ENCODE results near the gene VPS29.
A peak's percentile ranks its signal among the peaks of the same experiment; 100 is the strongest.

The VPS29 gene

DNA sequence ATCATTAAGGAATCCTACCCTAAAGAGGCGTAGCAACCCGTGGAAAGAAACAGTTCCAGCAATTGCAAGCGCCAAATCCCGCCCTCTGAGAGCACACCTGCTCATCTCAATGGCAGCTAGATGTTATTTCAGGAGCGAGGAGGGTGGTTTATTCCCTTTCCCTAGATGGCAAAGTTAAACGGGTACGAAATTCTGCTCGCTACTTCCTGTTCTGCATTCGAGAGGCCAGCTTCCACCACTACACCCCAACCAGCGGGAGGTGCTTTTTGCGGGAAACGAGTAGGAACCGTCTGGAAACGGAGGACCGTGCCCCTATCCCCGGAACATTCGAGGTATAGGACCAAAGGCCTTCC, 536 bp downstream of the VPS29 start:
- no peak overlapping the region for H3K14ac ChIP-seq (ENCODE audit: low read length)
- peaks cover 3 to 4% of the 10 kb centered on the region in 2 donors for H3K9me3 ChIP-seq (replicated peaks in 1 of 2; ENCODE audit: control insufficient read depth in 2 of 2, insufficient read depth in 1 of 2, low read depth in 1 of 2, low read length in 2 of 2)
- H2BK12ac ChIP-seq (ENCODE audit: low read length) = no peak overlapping the region
- peaks cover 0 to 4% of the 10 kb centered on the region in 2 donors for H3K4me1 ChIP-seq (ENCODE audit: control insufficient read depth in 2 of 2, insufficient read depth in 1 of 2, low read depth in 1 of 2, low read length in 2 of 2)
- no peak overlapping the region for H4K91ac ChIP-seq (ENCODE audit: low read depth, low read length, poor library complexity)
- no peak overlapping the region for H3K23ac ChIP-seq (ENCODE audit: low read depth, low read length, poor library complexity)
- no peaks in the 10 kb centered on the region for H3K27me3 ChIP-seq (ENCODE audit: control insufficient read depth in 3 of 3, insufficient read depth in 3 of 3, low read depth in 1 of 3, low read length in 3 of 3)
- H3K36me3 ChIP-seq (replicated peaks in 1 of 2; ENCODE audit: control insufficient read depth in 2 of 2, insufficient read depth in 2 of 2, low read length in 2 of 2) = peaks cover 0 to 30% of the 10 kb centered on the region in 2 donors
- H2AK5ac ChIP-seq (ENCODE audit: low read depth, low read length) = no peak overlapping the region
- H4K8ac ChIP-seq (ENCODE audit: low read depth, low read length) = no peak overlapping the region
- H3K4ac ChIP-seq (ENCODE audit: low read length) = no peak overlapping the region
- no peak overlapping the region for H2BK120ac ChIP-seq (ENCODE audit: low read depth, low read length)
- no peak overlapping the region for H3K18ac ChIP-seq (ENCODE audit: low read length)
- H2AFZ ChIP-seq (ENCODE audit: low read length) = peak overlapping the region; percentile 86
- DNase-seq (ENCODE audit: low spot score) = peak; percentile 2
- H2BK15ac ChIP-seq (ENCODE audit: low read length) = no peak overlapping the region
- no CpG with 5 or more reads among the region's 17 CpGs for WGBS, 2 donors (ENCODE audit: extremely low coverage in 2 of 2, insufficient read length in 2 of 2, insufficient replicate concordance in 1 of 2)
- H3K4me2 ChIP-seq (ENCODE audit: insufficient read depth, low read length, poor library complexity, severe bottlenecking) = peak overlapping the region; percentile 45
- H3K9ac ChIP-seq (ENCODE audit: low read depth, low read length, poor library complexity) = peak overlapping the region; percentile 89
- H3K27ac ChIP-seq (replicated peaks; ENCODE audit: low read length) = no peak overlapping the region
- H3K4me3 ChIP-seq (ENCODE audit: low read length in 2 of 2) = peak overlapping the region; percentile 86 to 96
- no peaks in the 10 kb centered on the region for H3K79me1 ChIP-seq (ENCODE audit: low read depth, low read length)
- no peak overlapping the region for H2BK5ac ChIP-seq (ENCODE audit: low read length)

- no CpG with 5 or more reads among the region's 4 CpGs for WGBS, 2 donors (ENCODE audit: extremely low coverage in 2 of 2, insufficient read length in 2 of 2, insufficient replicate concordance in 1 of 2)
- Histone ChIP-seq H2BK15ac (ENCODE audit: low read length) (no peak overlapping the region), H4K91ac (ENCODE audit: low read depth, low read length, poor library complexity) (no peak overlapping the region), H3K4me3 (ENCODE audit: low read length in 2 of 2) (no peak overlapping the region), H2AK5ac (ENCODE audit: low read depth, low read length) (no peak overlapping the region), H4K8ac (ENCODE audit: low read depth, low read length) (no peak overlapping the region), H3K27ac (replicated peaks; ENCODE audit: low read length) (no peak overlapping the region), H2BK12ac (ENCODE audit: low read length) (no peak overlapping the region), H3K79me1 (ENCODE audit: low read depth, low read length) (no peaks in the 10 kb centered on the region), H3K23ac (ENCODE audit: low read depth, low read length, poor library complexity) (no peak overlapping the region), H3K36me3 (replicated peaks in 1 of 2; ENCODE audit: control insufficient read depth in 2 of 2, insufficient read depth in 2 of 2, low read length in 2 of 2) (peaks cover 9 to 51% of the 10 kb centered on the region in 2 donors), H2BK120ac (ENCODE audit: low read depth, low read length) (no peak overlapping the region), H3K4me2 (ENCODE audit: insufficient read depth, low read length, poor library complexity, severe bottlenecking) (no peak overlapping the region), H3K18ac (ENCODE audit: low read length) (no peak overlapping the region), H3K4ac (ENCODE audit: low read length) (no peak overlapping the region), H3K9ac (ENCODE audit: low read depth, low read length, poor library complexity) (no peak overlapping the region), H3K14ac (ENCODE audit: low read length) (no peak overlapping the region), H3K27me3 (ENCODE audit: control insufficient read depth in 3 of 3, insufficient read depth in 3 of 3, low read depth in 1 of 3, low read length in 3 of 3) (no peaks in the 10 kb centered on the region), H2AFZ (ENCODE audit: low read length) (no peak overlapping the region), H2BK5ac (ENCODE audit: low read length) (no peak overlapping the region), H3K4me1 (ENCODE audit: control insufficient read depth in 2 of 2, insufficient read depth in 1 of 2, low read depth in 1 of 2, low read length in 2 of 2) (peaks cover 0 to 4% of the 10 kb centered on the region in 2 donors), H3K9me3 (replicated peaks in 1 of 2; ENCODE audit: control insufficient read depth in 2 of 2, insufficient read depth in 1 of 2, low read depth in 1 of 2, low read length in 2 of 2) (peaks cover 3 to 4% of the 10 kb centered on the region in 2 donors)
- DNase-seq (ENCODE audit: low spot score) = no peak
Observed at GRCh38 chr12:110498984-110499706, 2.8 kb downstream of the VPS29 start.

GRCh38 chr12:110475426-110475825, 26.5 kb downstream of the VPS29 start:
- no CpG with 5 or more reads among the region's 7 CpGs for WGBS, 2 donors (ENCODE audit: extremely low coverage in 2 of 2, insufficient read length in 2 of 2, insufficient replicate concordance in 1 of 2)

DNA sequence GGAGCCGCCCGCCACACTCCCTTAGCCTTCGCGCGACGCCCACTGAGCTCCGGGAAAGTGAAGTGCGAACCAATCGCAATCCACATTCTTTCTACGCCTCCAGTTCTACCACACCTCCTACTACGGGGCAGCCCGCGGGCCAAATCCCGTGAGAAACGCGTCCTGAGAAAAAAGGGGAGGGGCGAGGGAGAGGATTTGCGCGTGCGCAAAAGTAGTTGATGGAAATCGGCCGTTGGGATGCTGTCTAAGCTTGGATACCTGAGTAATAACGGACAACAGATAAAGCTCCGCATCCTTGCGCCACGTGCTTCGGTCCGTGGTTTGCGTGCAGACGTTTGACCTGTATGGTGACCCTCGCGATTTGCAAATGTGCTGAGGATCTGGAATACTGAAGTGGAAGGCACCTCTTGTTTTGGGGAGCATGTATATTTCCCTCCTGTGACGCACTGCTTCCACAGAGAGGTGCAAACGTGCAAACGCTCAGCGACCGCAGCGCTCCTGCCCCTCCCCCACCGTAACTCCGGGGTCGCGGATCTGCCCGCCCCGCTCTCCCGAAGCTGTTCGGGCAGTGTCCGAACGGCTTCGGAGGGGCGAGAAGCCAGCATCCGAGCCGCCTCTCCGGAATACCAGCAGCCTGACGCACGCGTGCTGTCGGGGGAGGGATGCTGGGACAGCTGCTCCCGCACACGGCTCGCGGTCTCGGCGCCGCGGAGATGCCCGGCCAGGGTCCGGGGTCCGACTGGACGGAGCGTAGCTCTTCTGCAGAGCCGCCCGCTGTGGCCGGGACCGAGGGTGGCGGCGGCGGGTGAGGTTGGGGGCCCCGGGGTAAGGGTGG, 33.5 kb downstream of the VPS29 start, which contains the start of the genes FAM216A and GPN3:
Gene FAM216A, plus strand, starts transcription at position 632 of the 835 bp plus-strand sequence. Its CDS starts 31 bp downstream, at position 663.
Gene GPN3, minus strand, starts transcription at position 44 of the 835 bp plus-strand sequence. CDS start 54 bp downstream, outside the sequence.
- Histone ChIP-seq H2AFZ (ENCODE audit: low read length) (peak within 1 kb of the TSS; percentile 100), H2BK5ac (ENCODE audit: low read length) (peak within 1 kb of the TSS; percentile 100), H2BK12ac (ENCODE audit: low read length) (peak within 1 kb of the TSS; percentile 90), H3K27me3 (ENCODE audit: control insufficient read depth in 3 of 3, insufficient read depth in 3 of 3, low read depth in 1 of 3, low read length in 3 of 3) (no peaks in the 10 kb centered on the region), H3K4me2 (ENCODE audit: insufficient read depth, low read length, poor library complexity, severe bottlenecking) (peak within 1 kb of the TSS; percentile 97), H3K4ac (ENCODE audit: low read length) (peak within 1 kb of the TSS; percentile 53), H3K79me1 (ENCODE audit: low read depth, low read length) (peaks cover 10% of the 10 kb centered on the region), H3K36me3 (replicated peaks in 1 of 2; ENCODE audit: control insufficient read depth in 2 of 2, insufficient read depth in 2 of 2, low read length in 2 of 2) (peaks cover 9 to 24% of the 10 kb centered on the region in 2 donors), H2BK120ac (ENCODE audit: low read depth, low read length) (peak within 1 kb of the TSS; percentile 95), H3K9ac (ENCODE audit: low read depth, low read length, poor library complexity) (peak within 1 kb of the TSS; percentile 95), H3K18ac (ENCODE audit: low read length) (peak within 1 kb of the TSS; percentile 99), H4K8ac (ENCODE audit: low read depth, low read length) (peak within 1 kb of the TSS; percentile 3), H2AK5ac (ENCODE audit: low read depth, low read length) (peak within 1 kb of the TSS; percentile 75), H3K9me3 (replicated peaks in 1 of 2; ENCODE audit: control insufficient read depth in 2 of 2, insufficient read depth in 1 of 2, low read depth in 1 of 2, low read length in 2 of 2) (no peaks in the 10 kb centered on the region), H3K4me1 (ENCODE audit: control insufficient read depth in 2 of 2, insufficient read depth in 1 of 2, low read depth in 1 of 2, low read length in 2 of 2) (peaks cover 6 to 8% of the 10 kb centered on the region in 2 donors), H3K14ac (ENCODE audit: low read length) (peak within 1 kb of the TSS; percentile 89), H3K23ac (ENCODE audit: low read depth, low read length, poor library complexity) (peak within 1 kb of the TSS; percentile 94), H3K27ac (replicated peaks; ENCODE audit: low read length) (peak within 1 kb of the TSS; percentile 99), H2BK15ac (ENCODE audit: low read length) (peak within 1 kb of the TSS; percentile 92), H3K4me3 (ENCODE audit: low read length in 2 of 2) (peak within 1 kb of the TSS; percentile 62 to 96), H4K91ac (ENCODE audit: low read depth, low read length, poor library complexity) (peak within 1 kb of the TSS; percentile 68)
- no CpG with 5 or more reads among the region's 78 CpGs for WGBS, 2 donors (ENCODE audit: extremely low coverage in 2 of 2, insufficient read length in 2 of 2, insufficient replicate concordance in 1 of 2)
- peak; percentile 99 for DNase-seq (ENCODE audit: low spot score)

More at GRCh38 chr12:110475426-110475825, 26.5 kb downstream of the VPS29 start:
- Histone ChIP-seq H3K14ac (ENCODE audit: low read length) (no peak overlapping the region), H2BK5ac (ENCODE audit: low read length) (no peak overlapping the region), H2BK120ac (ENCODE audit: low read depth, low read length) (no peak overlapping the region), H3K27ac (replicated peaks; ENCODE audit: low read length) (no peak overlapping the region), H3K4me3 (ENCODE audit: low read length in 2 of 2) (no peak overlapping the region), H3K4me1 (ENCODE audit: control insufficient read depth in 2 of 2, insufficient read depth in 1 of 2, low read depth in 1 of 2, low read length in 2 of 2) (no peaks in the 10 kb centered on the region), H3K4ac (ENCODE audit: low read length) (no peak overlapping the region), H2BK15ac (ENCODE audit: low read length) (no peak overlapping the region), H2AK5ac (ENCODE audit: low read depth, low read length) (no peak overlapping the region), H3K9me3 (replicated peaks in 1 of 2; ENCODE audit: control insufficient read depth in 2 of 2, insufficient read depth in 1 of 2, low read depth in 1 of 2, low read length in 2 of 2) (no peaks in the 10 kb centered on the region), H4K8ac (ENCODE audit: low read depth, low read length) (no peak overlapping the region), H3K27me3 (ENCODE audit: control insufficient read depth in 3 of 3, insufficient read depth in 3 of 3, low read depth in 1 of 3, low read length in 3 of 3) (no peaks in the 10 kb centered on the region), H3K23ac (ENCODE audit: low read depth, low read length, poor library complexity) (no peak overlapping the region), H3K18ac (ENCODE audit: low read length) (no peak overlapping the region), H2AFZ (ENCODE audit: low read length) (no peak overlapping the region), H4K91ac (ENCODE audit: low read depth, low read length, poor library complexity) (no peak overlapping the region), H2BK12ac (ENCODE audit: low read length) (no peak overlapping the region), H3K36me3 (replicated peaks in 1 of 2; ENCODE audit: control insufficient read depth in 2 of 2, insufficient read depth in 2 of 2, low read length in 2 of 2) (peaks cover 4 to 38% of the 10 kb centered on the region in 2 donors), H3K4me2 (ENCODE audit: insufficient read depth, low read length, poor library complexity, severe bottlenecking) (no peak overlapping the region), H3K79me1 (ENCODE audit: low read depth, low read length) (no peaks in the 10 kb centered on the region), H3K9ac (ENCODE audit: low read depth, low read length, poor library complexity) (no peak overlapping the region)
- no peak for DNase-seq (ENCODE audit: low spot score)

Data from neuronal stem cell (in vitro differentiated cells).